Measurements from ENCODE around the gene OPN5.

The OPN5 gene

GRCh38 chr6:47810885-47811284 is 29.1 kb downstream of the OPN5 start:
- H3K9me3 ChIP-seq (ENCODE audit: severe bottlenecking): no peaks in the 10 kb centered on the region
- H3K4me3 ChIP-seq (ENCODE audit: low read depth, low read length): no peak overlapping the region
- TF ChIP-seq CTCF (IDR thresholded peaks at IDR 0.05; ENCODE audit: low read depth, low read length): peak; percentile 53
- DNase-seq: no peak
- no peak overlapping the region for H3K27ac ChIP-seq
- H3K36me3 ChIP-seq: no peaks in the 10 kb centered on the region
- no peaks in the 10 kb centered on the region for H3K27me3 ChIP-seq (ENCODE audit: insufficient read depth, low read depth, severe bottlenecking)

GRCh38 chr6:47811443-47811842 is 29.6 kb downstream of the OPN5 start:
- Histone ChIP-seq H3K27ac (no peak overlapping the region), H3K9me3 (ENCODE audit: severe bottlenecking) (no peaks in the 10 kb centered on the region), H3K4me3 (ENCODE audit: low read depth, low read length) (no peak overlapping the region), H3K27me3 (ENCODE audit: insufficient read depth, low read depth, severe bottlenecking) (no peaks in the 10 kb centered on the region), H3K36me3 (no peaks in the 10 kb centered on the region)
- no peak for DNase-seq
- no peak for TF ChIP-seq CTCF (IDR thresholded peaks at IDR 0.05; ENCODE audit: low read depth, low read length)

- no peak overlapping the region for H3K27ac ChIP-seq
- no peak for TF ChIP-seq CTCF (IDR thresholded peaks at IDR 0.05; ENCODE audit: low read depth, low read length)
- DNase-seq: no peak
These were observed 35.9 kb downstream of the OPN5 start for GRCh38 chr6:47817749-47818148.

GRCh38 chr6:47819461-47819860 is 37.6 kb downstream of the OPN5 start:
- Histone ChIP-seq H3K4me3 (ENCODE audit: low read depth, low read length) (no peak overlapping the region), H3K36me3 (no peaks in the 10 kb centered on the region), H3K27ac (no peak overlapping the region), H3K27me3 (ENCODE audit: insufficient read depth, low read depth, severe bottlenecking) (no peaks in the 10 kb centered on the region), H3K9me3 (ENCODE audit: severe bottlenecking) (no peaks in the 10 kb centered on the region)
- DNase-seq: no peak
- no peak for TF ChIP-seq CTCF (IDR thresholded peaks at IDR 0.05; ENCODE audit: low read depth, low read length)

More at GRCh38 chr6:47817749-47818148, 35.9 kb downstream of the OPN5 start:
- no peaks in the 10 kb centered on the region for H3K36me3 ChIP-seq
- H3K27me3 ChIP-seq (ENCODE audit: insufficient read depth, low read depth, severe bottlenecking): no peaks in the 10 kb centered on the region
- H3K9me3 ChIP-seq (ENCODE audit: severe bottlenecking): no peaks in the 10 kb centered on the region
- no peak overlapping the region for H3K4me3 ChIP-seq (ENCODE audit: low read depth, low read length)

GRCh38 chr6:47822856-47823554 is 41.2 kb downstream of the OPN5 start:
- TF ChIP-seq CTCF (IDR thresholded peaks at IDR 0.05; ENCODE audit: low read depth, low read length): no peak
- DNase-seq: no peak
- H3K9me3 ChIP-seq (ENCODE audit: severe bottlenecking): no peaks in the 10 kb centered on the region

More at GRCh38 chr6:47822856-47823554, 41.2 kb downstream of the OPN5 start:
- no peak overlapping the region for H3K4me3 ChIP-seq (ENCODE audit: low read depth, low read length)
- no peaks in the 10 kb centered on the region for H3K27me3 ChIP-seq (ENCODE audit: insufficient read depth, low read depth, severe bottlenecking)
- H3K27ac ChIP-seq: no peak overlapping the region
- H3K36me3 ChIP-seq: no peaks in the 10 kb centered on the region
